Measurements from ENCODE around the gene VWA3B.
"Not testable (repeated sequence)": the region's sequence is repeated elsewhere in the genome, so short reads cannot be mapped to it uniquely, and the experiment has no call there.

VWA3B gene

DNA sequence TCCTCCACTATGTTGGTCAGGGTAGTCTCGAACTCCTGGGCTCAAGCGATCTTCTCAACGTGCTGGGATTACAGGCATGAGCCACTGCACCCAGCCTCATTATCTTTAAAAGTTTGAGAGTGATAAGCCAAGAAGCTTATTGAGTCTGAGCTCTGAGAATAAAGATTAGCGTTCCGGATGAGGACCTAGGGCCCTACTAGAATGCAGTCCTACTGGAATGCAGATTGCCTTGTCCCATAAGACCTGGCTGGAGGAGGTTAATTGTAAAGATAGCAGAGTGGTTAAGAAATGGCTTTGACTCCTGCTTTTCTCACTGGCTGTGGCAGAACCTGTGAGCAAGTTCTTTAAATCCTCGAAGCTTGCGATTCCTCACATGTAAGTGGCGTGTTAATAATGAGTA, 4.0 kb downstream of the VWA3B start:
- H3K4me1 ChIP-seq (ENCODE audit: control insufficient read depth, insufficient read depth, low read length) = peaks cover 13% of the 10 kb centered on the region
- no peaks in the 10 kb centered on the region for H3K9me3 ChIP-seq (ENCODE audit: control insufficient read depth, low read length)
- H3K9ac ChIP-seq (ENCODE audit: low read length) = no peak overlapping the region
- H3K27me3 ChIP-seq (ENCODE audit: control insufficient read depth, insufficient read depth, low read length) = no peaks in the 10 kb centered on the region
- no peak overlapping the region for H3K4me3 ChIP-seq (ENCODE audit: low read length)
- no peaks in the 10 kb centered on the region for H3K36me3 ChIP-seq (ENCODE audit: control insufficient read depth, insufficient read depth, low read length)

DNA sequence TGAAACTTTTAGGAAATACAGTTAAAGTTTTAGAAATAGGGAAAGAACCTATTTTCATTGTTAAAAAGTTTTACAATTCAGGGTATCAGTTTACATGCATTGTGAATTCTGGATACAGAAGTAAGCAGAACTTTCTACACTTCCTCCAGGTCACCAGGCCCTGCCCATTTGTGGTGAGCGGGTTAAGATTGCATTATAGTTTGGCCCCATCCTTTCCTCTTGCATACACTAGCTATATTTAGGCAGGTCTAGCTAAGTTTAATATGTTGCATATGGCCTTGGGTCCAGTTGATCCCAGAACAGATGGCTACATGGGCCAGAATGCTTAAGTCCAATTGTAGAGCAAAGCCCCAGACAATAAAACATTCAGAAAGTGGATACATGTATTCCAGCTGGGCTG, 4.8 kb downstream of the VWA3B start:
- Histone ChIP-seq H3K9ac (ENCODE audit: low read length) (no peak overlapping the region), H3K36me3 (ENCODE audit: control insufficient read depth, insufficient read depth, low read length) (no peaks in the 10 kb centered on the region), H3K9me3 (ENCODE audit: control insufficient read depth, low read length) (no peaks in the 10 kb centered on the region), H3K4me3 (ENCODE audit: low read length) (no peak overlapping the region), H3K4me1 (ENCODE audit: control insufficient read depth, insufficient read depth, low read length) (peaks cover 13% of the 10 kb centered on the region), H3K27me3 (ENCODE audit: control insufficient read depth, insufficient read depth, low read length) (no peaks in the 10 kb centered on the region)

DNA sequence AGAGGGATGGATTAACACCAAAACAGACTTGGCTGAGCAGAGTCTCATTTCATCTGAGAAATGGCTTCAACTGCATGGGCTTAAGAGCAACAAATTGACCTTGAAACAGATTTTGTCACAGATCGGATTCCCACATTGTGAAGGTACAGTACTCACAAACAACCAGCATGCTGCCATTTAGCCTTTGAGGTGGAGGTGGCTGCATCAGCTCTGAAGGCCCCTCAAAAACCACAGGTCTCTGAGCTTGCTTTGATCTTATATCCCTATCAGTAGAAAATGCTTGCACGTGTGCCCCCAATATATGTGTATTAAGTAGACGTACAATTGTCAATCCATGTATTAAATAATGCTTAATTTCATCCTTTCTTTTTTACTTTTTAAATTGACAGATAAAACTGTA, 6.2 kb downstream of the VWA3B start:
- Histone ChIP-seq H3K4me3 (ENCODE audit: low read length) (no peak overlapping the region), H3K27me3 (ENCODE audit: control insufficient read depth, insufficient read depth, low read length) (no peaks in the 10 kb centered on the region)

DNA sequence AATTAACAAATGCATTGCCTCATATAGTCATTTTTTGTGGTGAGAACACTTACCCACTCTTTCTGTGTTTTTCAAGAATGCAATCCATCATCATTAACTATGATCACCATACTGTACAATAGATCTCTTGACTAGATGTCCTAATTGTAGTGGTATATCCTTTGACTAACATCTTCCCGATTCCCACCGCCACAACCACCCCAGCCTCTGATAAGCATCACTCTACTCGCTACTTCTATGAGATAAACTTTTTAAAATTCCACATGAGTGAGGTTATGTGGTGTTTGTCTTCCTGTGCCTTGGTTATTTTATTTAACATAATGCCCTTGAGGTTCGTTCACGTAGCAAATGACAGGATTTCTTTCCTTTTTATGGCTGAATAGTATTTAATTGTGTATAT, 6.6 kb downstream of the VWA3B start:
- H3K36me3 ChIP-seq (ENCODE audit: control insufficient read depth, insufficient read depth, low read length) = no peaks in the 10 kb centered on the region
- H3K9me3 ChIP-seq (ENCODE audit: control insufficient read depth, low read length) = no peaks in the 10 kb centered on the region
- H3K27me3 ChIP-seq (ENCODE audit: control insufficient read depth, insufficient read depth, low read length) = no peaks in the 10 kb centered on the region
- no peak overlapping the region for H3K9ac ChIP-seq (ENCODE audit: low read length)
- no peaks in the 10 kb centered on the region for H3K4me1 ChIP-seq (ENCODE audit: control insufficient read depth, insufficient read depth, low read length)
- no peak overlapping the region for H3K4me3 ChIP-seq (ENCODE audit: low read length)

More for the DNA sequence above, 6.2 kb downstream of the VWA3B start:
- Histone ChIP-seq H3K9me3 (ENCODE audit: control insufficient read depth, low read length) (no peaks in the 10 kb centered on the region), H3K4me1 (ENCODE audit: control insufficient read depth, insufficient read depth, low read length) (peaks cover 3% of the 10 kb centered on the region), H3K36me3 (ENCODE audit: control insufficient read depth, insufficient read depth, low read length) (no peaks in the 10 kb centered on the region), H3K9ac (ENCODE audit: low read length) (no peak overlapping the region)

DNA sequence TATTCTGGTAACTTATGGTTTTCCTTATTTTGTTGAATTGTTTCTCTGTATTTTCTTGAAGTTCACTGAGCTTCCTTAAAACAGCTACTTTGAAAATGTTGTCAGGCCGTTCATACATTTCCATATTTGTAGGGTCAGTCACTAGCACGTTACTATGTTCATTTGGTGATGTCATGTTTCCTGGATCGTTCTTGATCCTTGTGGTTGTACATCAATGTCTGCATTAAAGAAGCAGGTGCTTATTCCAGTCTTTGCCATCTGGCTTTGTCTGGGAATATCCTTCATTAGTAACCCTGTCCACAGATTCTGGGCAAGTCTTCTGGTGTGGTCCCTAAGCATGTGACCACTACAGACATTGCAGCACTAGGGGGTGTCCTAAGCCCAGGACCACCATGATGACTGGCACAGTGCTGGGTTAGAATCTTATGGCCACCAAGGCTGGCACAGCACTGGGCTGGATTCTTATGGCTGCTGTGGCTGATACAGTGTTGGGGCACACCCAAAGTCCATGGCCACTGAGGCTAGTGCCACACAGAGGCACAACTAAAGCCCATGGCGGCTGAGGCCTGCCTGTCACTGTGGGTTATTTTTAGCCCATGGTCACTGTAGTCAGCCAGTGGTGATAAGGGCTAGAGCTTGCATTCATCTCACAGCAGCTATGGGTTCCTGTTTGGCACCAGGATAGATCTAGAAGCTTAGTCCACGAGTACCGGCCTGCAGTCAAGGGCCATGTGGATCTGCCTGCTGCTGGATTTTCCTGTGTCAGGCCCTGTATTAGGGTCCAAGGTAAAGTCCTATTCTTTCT, 13.2 kb downstream of the VWA3B start:
- Histone ChIP-seq H3K4me3 (ENCODE audit: low read length) (no peak overlapping the region), H3K9ac (ENCODE audit: low read length) (no peak overlapping the region), H3K36me3 (ENCODE audit: control insufficient read depth, insufficient read depth, low read length) (no peaks in the 10 kb centered on the region), H3K27me3 (ENCODE audit: control insufficient read depth, insufficient read depth, low read length) (no peaks in the 10 kb centered on the region), H3K4me1 (ENCODE audit: control insufficient read depth, insufficient read depth, low read length) (no peaks in the 10 kb centered on the region), H3K9me3 (ENCODE audit: control insufficient read depth, low read length) (no peaks in the 10 kb centered on the region)

DNA sequence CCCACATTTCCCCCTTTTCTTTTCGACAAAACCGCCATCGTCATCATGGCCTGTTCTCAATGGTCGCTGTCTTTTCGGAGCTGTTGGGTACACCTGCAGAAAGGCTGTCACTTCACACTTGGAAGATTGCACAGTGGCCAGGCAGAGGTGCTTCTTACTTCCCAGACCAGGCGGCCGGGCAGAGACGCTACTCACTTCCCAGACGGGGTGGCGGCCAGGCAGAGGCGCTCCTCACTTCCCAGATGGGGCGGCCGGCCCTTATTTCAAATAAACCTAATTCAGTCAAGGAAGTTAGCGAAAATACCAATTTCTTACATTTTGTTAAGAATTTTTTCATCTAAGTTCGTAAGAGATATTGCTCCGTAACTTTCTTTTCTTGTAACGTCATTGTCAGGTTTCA, 15.3 kb downstream of the VWA3B start:
- not testable (repeated sequence) for H3K36me3 ChIP-seq (ENCODE audit: control insufficient read depth, insufficient read depth, low read length); H3K4me1 ChIP-seq (ENCODE audit: control insufficient read depth, insufficient read depth, low read length); H3K27me3 ChIP-seq (ENCODE audit: control insufficient read depth, insufficient read depth, low read length); H3K4me3 ChIP-seq (ENCODE audit: low read length); H3K9ac ChIP-seq (ENCODE audit: low read length); H3K9me3 ChIP-seq (ENCODE audit: control insufficient read depth, low read length)

DNA sequence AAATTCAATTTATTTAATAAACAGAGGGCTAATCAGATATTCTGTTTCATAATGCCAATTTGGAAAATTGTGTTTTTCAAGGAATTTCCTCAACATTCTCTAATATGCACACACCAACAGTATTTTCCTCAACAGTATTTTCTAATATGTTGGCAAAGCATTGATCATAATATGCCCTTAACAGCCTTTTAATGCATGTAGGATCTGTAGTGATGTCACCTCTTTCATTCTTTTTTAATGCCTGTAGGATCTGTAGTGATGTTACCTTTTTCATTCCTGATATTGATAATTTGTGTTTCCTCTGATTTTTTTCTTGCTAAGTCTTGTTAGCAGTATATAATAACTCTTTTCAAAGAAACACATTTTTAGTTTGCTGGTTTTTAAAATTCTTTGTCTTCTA, 15.9 kb downstream of the VWA3B start:
- H3K36me3 ChIP-seq (ENCODE audit: control insufficient read depth, insufficient read depth, low read length) = no peaks in the 10 kb centered on the region
- H3K4me3 ChIP-seq (ENCODE audit: low read length) = no peak overlapping the region
- no peaks in the 10 kb centered on the region for H3K27me3 ChIP-seq (ENCODE audit: control insufficient read depth, insufficient read depth, low read length)
- no peaks in the 10 kb centered on the region for H3K9me3 ChIP-seq (ENCODE audit: control insufficient read depth, low read length)
- no peak overlapping the region for H3K9ac ChIP-seq (ENCODE audit: low read length)
- no peaks in the 10 kb centered on the region for H3K4me1 ChIP-seq (ENCODE audit: control insufficient read depth, insufficient read depth, low read length)

DNA sequence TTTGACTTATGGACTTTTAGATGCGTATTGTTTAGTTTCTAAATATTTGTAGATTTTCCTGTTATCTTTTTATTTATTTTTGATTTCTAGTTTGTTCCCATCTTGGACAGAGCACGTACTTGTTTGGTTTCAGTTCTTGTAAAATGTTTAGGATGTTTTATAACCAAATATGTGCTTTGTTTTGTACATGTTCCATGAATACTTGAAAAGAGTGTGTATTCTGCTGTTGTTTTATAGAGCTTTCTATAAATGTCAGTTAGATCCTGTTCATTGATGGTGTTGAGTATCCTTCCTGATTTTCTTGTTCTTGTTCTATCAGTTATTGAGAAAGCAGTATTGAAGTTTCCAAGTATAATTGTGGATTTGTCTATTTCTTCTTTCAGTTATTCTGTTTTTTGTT, 21.1 kb downstream of the VWA3B start:
- H3K36me3 ChIP-seq (ENCODE audit: control insufficient read depth, insufficient read depth, low read length) = no peaks in the 10 kb centered on the region
- no peak overlapping the region for H3K4me3 ChIP-seq (ENCODE audit: low read length)
- no peaks in the 10 kb centered on the region for H3K27me3 ChIP-seq (ENCODE audit: control insufficient read depth, insufficient read depth, low read length)
- H3K4me1 ChIP-seq (ENCODE audit: control insufficient read depth, insufficient read depth, low read length) = no peaks in the 10 kb centered on the region
- H3K9ac ChIP-seq (ENCODE audit: low read length) = no peak overlapping the region
- H3K9me3 ChIP-seq (ENCODE audit: control insufficient read depth, low read length) = no peaks in the 10 kb centered on the region

DNA sequence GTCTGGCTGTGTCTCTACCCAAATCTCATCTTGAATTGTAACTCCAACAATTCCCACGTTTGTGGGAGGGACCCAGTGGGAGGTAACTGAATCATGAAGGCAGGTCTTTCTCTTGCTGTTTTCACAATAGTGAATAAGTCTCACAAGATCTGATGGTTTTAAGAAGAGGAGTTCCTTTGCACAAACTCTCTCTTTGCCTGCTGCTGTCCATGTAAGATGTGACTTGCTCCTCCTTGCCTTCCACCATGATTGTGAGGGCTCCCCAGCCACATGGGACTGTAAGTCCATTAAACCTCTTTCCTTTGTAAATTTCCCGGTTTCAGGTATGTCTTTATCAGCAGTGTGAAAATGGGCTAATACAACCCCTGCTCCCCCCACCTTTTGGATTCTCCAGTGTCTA, 23.8 kb downstream of the VWA3B start:
- Histone ChIP-seq H3K9me3 (ENCODE audit: control insufficient read depth, low read length) (no peaks in the 10 kb centered on the region), H3K27me3 (ENCODE audit: control insufficient read depth, insufficient read depth, low read length) (no peaks in the 10 kb centered on the region), H3K36me3 (ENCODE audit: control insufficient read depth, insufficient read depth, low read length) (no peaks in the 10 kb centered on the region), H3K4me1 (ENCODE audit: control insufficient read depth, insufficient read depth, low read length) (no peaks in the 10 kb centered on the region), H3K4me3 (ENCODE audit: low read length) (no peak overlapping the region), H3K9ac (ENCODE audit: low read length) (no peak overlapping the region)

DNA sequence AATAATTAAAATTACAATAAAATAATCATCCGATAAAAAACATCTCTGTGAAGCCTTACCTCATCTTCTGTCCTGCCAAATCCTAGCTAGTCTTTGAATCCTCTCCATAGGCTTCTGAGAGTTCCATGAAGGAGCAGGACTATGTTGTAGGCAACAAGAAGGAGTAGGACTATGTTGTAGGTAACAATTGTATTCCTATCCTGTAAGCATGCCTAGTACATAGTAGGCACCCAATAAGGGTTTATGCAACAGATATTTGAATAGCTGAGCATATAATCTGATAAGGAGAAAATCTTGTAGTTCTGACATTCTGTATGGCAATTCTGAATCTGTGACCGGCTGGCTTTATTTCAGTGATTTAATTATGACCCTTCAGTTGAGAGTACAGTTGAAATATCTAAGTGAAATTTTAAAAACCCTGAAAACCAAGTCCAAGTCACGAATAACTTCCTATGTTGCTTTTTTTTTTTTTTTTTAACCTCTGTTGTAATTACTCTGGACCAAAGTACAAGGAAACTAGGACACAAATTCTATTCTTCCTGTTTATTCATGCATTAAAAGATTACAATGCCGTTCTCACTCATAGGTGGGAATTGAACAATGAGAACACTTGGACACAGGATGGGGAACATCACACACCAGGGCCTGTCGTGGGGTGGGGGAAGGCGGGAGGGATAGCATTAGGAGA, 27.8 kb downstream of the VWA3B start:
- no peaks in the 10 kb centered on the region for H3K36me3 ChIP-seq (ENCODE audit: control insufficient read depth, insufficient read depth, low read length)
- H3K9me3 ChIP-seq (ENCODE audit: control insufficient read depth, low read length) = no peaks in the 10 kb centered on the region
- H3K4me3 ChIP-seq (ENCODE audit: low read length) = no peak overlapping the region
- H3K4me1 ChIP-seq (ENCODE audit: control insufficient read depth, insufficient read depth, low read length) = no peaks in the 10 kb centered on the region
- H3K27me3 ChIP-seq (ENCODE audit: control insufficient read depth, insufficient read depth, low read length) = no peaks in the 10 kb centered on the region
- no peak overlapping the region for H3K9ac ChIP-seq (ENCODE audit: low read length)

DNA sequence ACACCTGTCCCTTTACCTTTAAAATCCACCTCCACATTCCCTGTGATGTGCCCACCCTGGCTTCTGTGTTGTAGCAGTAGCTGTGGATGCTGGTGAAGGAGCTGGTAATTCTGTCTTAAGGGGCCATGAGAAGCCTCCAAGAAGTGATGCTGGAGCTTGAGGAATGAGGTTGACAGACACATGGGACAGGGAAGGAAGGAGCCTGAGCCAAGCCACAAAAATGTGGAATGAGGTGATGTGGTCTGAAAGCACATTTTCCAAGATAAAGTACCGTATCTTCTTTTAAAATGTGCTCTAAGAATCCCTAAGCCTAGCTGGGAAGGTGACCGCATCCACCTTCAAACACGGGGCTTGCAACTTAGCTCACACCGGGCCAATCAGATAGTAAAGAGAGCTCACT, 31.2 kb downstream of the VWA3B start:
- Histone ChIP-seq H3K36me3 (ENCODE audit: control insufficient read depth, insufficient read depth, low read length) (no peaks in the 10 kb centered on the region), H3K9ac (ENCODE audit: low read length) (no peak overlapping the region), H3K9me3 (ENCODE audit: control insufficient read depth, low read length) (no peaks in the 10 kb centered on the region), H3K4me1 (ENCODE audit: control insufficient read depth, insufficient read depth, low read length) (no peaks in the 10 kb centered on the region), H3K4me3 (ENCODE audit: low read length) (no peak overlapping the region), H3K27me3 (ENCODE audit: control insufficient read depth, insufficient read depth, low read length) (no peaks in the 10 kb centered on the region)

DNA sequence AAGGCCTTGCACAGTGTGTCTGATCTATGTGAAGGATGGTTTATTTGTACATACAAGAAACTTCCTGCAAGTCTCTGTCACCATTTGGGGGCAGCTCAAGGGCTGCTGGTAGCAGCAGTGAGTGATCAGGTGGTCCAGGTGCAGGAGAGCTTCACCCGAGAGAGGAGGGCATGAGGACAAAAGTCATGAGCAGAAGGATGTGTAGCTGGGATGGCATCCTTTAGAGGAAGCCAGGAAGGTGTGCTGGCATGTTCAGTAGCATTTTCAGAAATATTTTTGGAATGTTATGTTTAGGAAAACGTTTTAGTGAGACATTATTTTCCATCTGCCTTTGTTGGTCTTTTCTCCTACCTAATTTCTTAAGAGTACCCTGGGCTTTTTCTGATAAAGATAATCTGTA, 31.9 kb downstream of the VWA3B start:
- Histone ChIP-seq H3K36me3 (ENCODE audit: control insufficient read depth, insufficient read depth, low read length) (no peaks in the 10 kb centered on the region), H3K4me3 (ENCODE audit: low read length) (no peak overlapping the region), H3K4me1 (ENCODE audit: control insufficient read depth, insufficient read depth, low read length) (no peaks in the 10 kb centered on the region), H3K9me3 (ENCODE audit: control insufficient read depth, low read length) (no peaks in the 10 kb centered on the region), H3K9ac (ENCODE audit: low read length) (no peak overlapping the region), H3K27me3 (ENCODE audit: control insufficient read depth, insufficient read depth, low read length) (no peaks in the 10 kb centered on the region)

Data from mucosa of stomach (tissue), 1 donor.